Fibroblast of peridontal ligament (primary cell): ENCODE measurements around the gene CFAP73.

ENCODE experiments used
- DNase-seq: peaks from one replicate; pipeline ENCODE4 v3.0.0-alpha.2; 2010; ENCODE audit errors: extremely low read depth

Gene CFAP73

GRCh38 chr12:113119980-113120669 lies 29.4 kb upstream of the CFAP73 start:
- no peak for DNase-seq

- DNase-seq: no peak
Observed at GRCh38 chr12:113120670-113121370, 28.7 kb upstream of the CFAP73 start.

GRCh38 chr12:113127791-113128199 lies 21.7 kb upstream of the CFAP73 start:
- no peak for DNase-seq

- no peak for DNase-seq
Observed at GRCh38 chr12:113128802-113129663, 20.5 kb upstream of the CFAP73 start.

- DNase-seq: no peak
Observed at GRCh38 chr12:113129664-113130456, 19.7 kb upstream of the CFAP73 start.

GRCh38 chr12:113130457-113131135 lies 18.9 kb upstream of the CFAP73 start:
- DNase-seq: no peak

GRCh38 chr12:113131556-113131955 lies 18.0 kb upstream of the CFAP73 start:
- DNase-seq: no peak

- no peak for DNase-seq
Observed at GRCh38 chr12:113133036-113133435, 16.5 kb upstream of the CFAP73 start.

- DNase-seq: no peak
Observed at GRCh38 chr12:113133666-113134065, 15.9 kb upstream of the CFAP73 start.

GRCh38 chr12:113134071-113134470 lies 15.5 kb upstream of the CFAP73 start:
- DNase-seq: no peak

- DNase-seq: no peak
Observed at GRCh38 chr12:113134521-113134951, 15.0 kb upstream of the CFAP73 start.

- DNase-seq: no peak
Observed at GRCh38 chr12:113135178-113136127, 14.1 kb upstream of the CFAP73 start, which contains the start of gene RASAL1. TSS of gene RASAL1 (minus strand) at chr12:113135761. CDS start at chr12:113135462, 299 bp downstream.

- DNase-seq: no peak
Observed at GRCh38 chr12:113136128-113136989, 13.2 kb upstream of the CFAP73 start.

GRCh38 chr12:113136990-113137511 lies 12.5 kb upstream of the CFAP73 start:
- DNase-seq: no peak

GRCh38 chr12:113137861-113138783 lies 11.4 kb upstream of the CFAP73 start:
- DNase-seq: no peak

GRCh38 chr12:113138826-113139225 lies 10.7 kb upstream of the CFAP73 start:
- no peak for DNase-seq

GRCh38 chr12:113140706-113141105 lies 8.8 kb upstream of the CFAP73 start:
- DNase-seq: no peak
